Tongue (tissue), 3 donors: Measurements from ENCODE around the gene TIPIN. TPM values are rescaled to one million over a fixed set of nuclear protein-coding genes. Genes with fewer than 3 reads are reported as not detected.

Experiments used
- DNase-seq: peaks from one replicate; pipeline ENCODE4 v3.0.0-alpha.2; 2015
- small RNA-seq: library from RNA; depleted of rRNA; stranded (forward); fragments of <200 nt; gene quantifications from one replicate; pipeline ENCODE3, GENCODE V24; 2014; ENCODE audit warnings: low replicate concordance
- total RNA-seq: library from RNA; depleted of rRNA; stranded (reverse); fragments of >200 nt; gene quantifications from one replicate; pipeline ENCODE4 v1.2.3, GENCODE V29; 2014

Gene TIPIN
- total RNA-seq, 1 donor from 2014 or later: 10.7 TPM

- DNase-seq: peak; percentile 96
Observed at GRCh38 chr15:66298803-66299251, 57.7 kb downstream of the TIPIN start.

DNA sequence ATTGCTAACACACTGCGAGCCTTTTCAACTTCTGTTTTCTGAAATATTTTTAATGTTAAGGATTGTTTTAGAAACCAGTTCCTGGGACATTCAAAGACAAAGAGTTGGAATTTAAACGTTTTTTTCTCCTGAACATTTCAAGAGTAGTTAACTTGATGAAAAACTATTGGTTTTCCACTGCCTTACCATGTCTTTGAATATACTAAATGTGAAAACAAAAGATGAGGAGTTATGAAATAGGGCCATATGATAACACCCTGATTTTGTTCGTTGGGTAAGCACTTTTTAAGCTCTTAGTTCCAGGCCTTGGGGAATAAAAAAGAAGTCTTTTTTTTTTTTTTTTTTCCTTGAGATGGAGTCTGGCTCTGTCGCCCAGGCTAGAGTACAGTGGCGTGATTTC lies 60.3 kb downstream of the TIPIN start:
- DNase-seq: no peak

- DNase-seq: no peak
Observed at GRCh38 chr15:66294932-66295235, 61.6 kb downstream of the TIPIN start.

DNA sequence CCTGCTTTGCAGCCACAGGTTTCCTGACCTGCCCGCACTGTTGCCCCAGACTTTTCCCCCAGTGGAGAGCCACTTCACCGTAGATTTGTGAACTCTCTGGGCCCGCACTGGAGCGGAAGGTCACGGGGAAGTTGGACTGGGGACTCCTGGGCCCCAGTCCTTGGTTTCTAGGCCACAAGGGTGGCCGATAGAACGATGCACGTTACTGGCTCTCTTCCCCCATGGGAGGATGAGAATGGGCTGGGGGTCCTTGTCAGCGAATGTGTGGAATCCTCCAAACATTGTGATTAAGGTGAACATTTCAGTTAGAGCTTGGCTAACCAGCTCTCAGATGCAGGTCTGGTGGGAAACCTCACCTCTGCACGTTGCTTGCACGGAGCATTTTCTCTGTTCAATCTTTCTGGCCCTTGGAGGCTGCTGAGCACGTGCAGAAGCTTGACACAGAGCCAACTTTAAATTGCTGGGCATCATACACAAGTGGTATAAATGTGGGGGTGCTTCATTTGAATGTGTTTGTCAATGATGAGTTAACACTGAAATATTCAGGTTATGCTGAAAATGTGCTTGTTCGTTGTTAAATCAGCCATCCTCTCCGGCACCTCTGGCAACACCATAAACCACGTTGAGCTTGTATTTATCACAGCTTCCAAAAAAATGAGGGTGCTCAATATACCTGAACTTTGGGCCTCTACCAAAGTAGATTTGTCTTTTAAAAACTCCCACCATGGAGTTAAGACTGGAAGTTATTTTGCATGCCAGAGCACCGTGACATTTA lies 62.1 kb downstream of the TIPIN start:
- peak; percentile 64 for DNase-seq

DNA sequence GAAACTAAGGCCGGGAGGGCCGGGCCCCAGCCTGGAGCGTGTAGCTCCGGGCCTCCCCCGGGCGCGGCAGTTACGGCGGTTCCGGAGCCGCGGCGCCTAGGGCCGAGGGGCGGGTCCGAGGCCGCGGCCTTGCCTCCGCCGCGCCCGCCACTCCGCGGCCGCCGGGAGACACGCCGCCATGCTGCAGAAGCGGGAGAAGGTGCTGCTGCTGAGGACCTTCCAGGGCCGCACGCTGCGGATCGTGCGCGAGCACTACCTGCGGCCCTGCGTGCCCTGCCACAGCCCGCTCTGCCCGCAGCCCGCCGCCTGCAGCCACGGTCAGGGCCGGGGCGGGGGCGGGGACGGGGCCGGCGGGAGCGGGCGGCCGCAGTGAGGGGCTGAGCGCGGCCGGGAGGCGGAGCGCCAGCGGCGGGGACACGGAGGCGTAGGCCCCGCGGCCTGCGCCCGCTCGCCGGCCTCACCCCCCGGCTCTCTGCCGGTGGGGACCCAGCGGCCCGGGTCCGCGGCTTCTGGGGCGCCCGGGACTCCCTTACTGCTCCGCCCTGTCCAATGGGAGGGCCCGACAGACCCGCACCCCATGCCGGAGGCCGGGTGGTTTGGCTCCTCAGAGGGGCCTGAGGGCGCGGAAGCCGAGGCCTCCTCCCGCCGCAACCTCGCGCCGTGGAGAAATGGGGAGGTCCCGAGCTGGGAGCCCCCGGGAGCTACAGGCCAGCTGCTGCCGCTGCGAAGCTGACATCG lies 62.9 kb downstream of the TIPIN start, which contains the start of gene DIS3L:
DIS3L (plus strand) TSS at position 150 of the 738 bp plus-strand sequence; CDS start at position 179, 29 bp downstream.
- DNase-seq: peak; percentile 74

DNA sequence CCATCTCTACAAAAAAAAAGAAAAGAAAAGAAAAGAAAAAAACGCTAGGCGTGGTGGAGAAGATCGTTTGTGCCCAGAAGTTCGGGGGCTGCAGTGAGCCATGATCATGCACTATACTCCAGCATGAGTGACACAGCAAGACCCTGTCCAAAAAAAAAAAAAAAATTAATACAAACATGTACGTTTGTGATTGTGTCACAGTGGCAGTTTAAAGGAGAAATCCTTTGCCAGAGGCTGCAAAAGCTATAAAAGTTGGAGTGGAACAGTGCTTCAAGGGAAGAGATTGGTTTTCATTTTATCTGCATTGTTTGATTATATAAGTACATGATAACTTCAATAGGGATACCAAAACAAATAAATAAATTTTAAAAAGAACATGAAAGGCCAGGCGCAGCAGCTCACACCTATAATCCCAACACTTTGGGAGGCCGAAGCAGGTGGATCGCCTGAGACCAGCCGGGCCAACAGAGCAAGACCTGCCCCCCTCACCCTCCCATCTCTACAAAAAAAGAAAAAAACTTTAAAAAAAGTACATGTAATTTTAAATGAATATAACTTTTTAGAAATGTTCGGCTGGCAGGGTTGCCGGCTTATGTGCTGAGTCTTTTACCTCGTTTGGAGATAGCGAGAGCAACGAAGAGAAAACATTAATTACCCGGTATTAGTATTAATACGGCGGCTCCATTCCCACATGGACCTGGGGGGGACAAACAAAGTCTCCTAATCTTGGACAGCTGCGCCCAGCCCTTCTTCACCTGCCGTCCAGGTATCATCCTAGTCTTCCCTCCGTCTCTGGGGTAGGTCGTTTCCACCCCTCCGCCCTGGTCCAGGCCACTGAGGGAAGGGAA lies 63.7 kb downstream of the TIPIN start:
- no peak for DNase-seq

- DNase-seq: no peak
Observed at GRCh38 chr15:66291816-66292570, 64.5 kb downstream of the TIPIN start.

- no peak for DNase-seq
Observed at GRCh38 chr15:66290518-66290917, 66.0 kb downstream of the TIPIN start.

DNA sequence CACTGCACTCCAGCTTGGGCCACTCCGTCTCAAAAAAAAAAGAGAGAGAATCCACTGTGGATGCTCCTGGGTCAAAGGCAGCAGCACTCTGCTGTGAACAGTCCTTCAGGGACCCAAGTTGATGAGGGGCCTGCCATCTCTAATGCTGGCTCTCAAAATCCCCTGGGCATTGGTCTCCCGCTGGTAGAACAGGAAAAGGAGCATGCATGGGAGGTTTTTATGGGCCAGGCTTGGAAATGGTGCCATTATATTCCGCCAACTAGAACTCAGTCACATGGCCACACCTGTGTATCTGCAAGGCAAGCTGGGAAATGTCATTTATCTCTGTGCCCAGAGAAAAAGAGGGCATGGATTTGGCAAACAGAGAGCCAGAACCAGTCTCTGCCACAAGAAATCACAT lies 66.5 kb downstream of the TIPIN start:
- DNase-seq: no peak

GRCh38 chr15:66288551-66289185 lies 67.8 kb downstream of the TIPIN start:
- DNase-seq: peak; percentile 74

GRCh38 chr15:66288093-66288492 lies 68.4 kb downstream of the TIPIN start:
- no peak for DNase-seq

GRCh38 chr15:66287461-66288057 lies 68.9 kb downstream of the TIPIN start:
- DNase-seq: peak; percentile 80

Small RNA genes lying within 50 kb of the gene (small RNA-seq; reads per million reads assigned to genes)
- gene RF00019 (not detected), gene SCARNA14 (3.6 reads per million, percentile 91 among the genes with 10 or more reads in this experiment)

Other genes with a start within 250 kb of the TIPIN start
- gene MEGF11, start 102.9 kb downstream of the TIPIN start, total RNA-seq: 0.10 TPM
- 42.0 TPM for gene DIS3L, start 63.1 kb downstream of the TIPIN start, total RNA-seq
- gene MAP2K1, start 30.2 kb upstream of the TIPIN start, total RNA-seq: 46.7 TPM
- 22.8 TPM for gene SNAPC5, start 141.1 kb upstream of the TIPIN start, total RNA-seq
- gene RPL4, start 148.2 kb upstream of the TIPIN start, total RNA-seq: 5,398 TPM
- gene ZWILCH, start 148.6 kb upstream of the TIPIN start, total RNA-seq: 12.0 TPM
- gene LCTL, start 209.3 kb upstream of the TIPIN start, total RNA-seq: not detected